GM18505 (cell line): ENCODE results near the gene IMPA2.
A peak's percentile ranks its signal among the peaks of the same experiment; 100 is the strongest.
"Not testable (repeated sequence)": the region's sequence is repeated elsewhere in the genome, so short reads cannot be mapped to it uniquely, and the experiment has no call there.

ENCODE experiments used
- ATAC-seq: cut with Tn5 transposase; IDR thresholded peaks from one replicate; pipeline ENCODE4 v1.9.1; 2021; ENCODE audit not compliant: unreplicated experiment
- POLR2A ChIP-seq: IDR thresholded peaks from 4 replicates; pipeline ENCODE4 v1.6.1; 2011; ENCODE audit warnings: borderline replicate concordance; ENCODE audit not compliant: insufficient read depth, insufficient read length; ENCODE audit errors: extremely low read depth

The IMPA2 gene

GRCh38 chr18:11981192-11981542 lies at the start of gene IMPA2:
Gene IMPA2 (plus strand): TSS chr18:11981507. CDS start chr18:11981670, 163 bp downstream.
- no peak for TF ChIP-seq POLR2A
- ATAC-seq, result peak; percentile 44

- no peak for TF ChIP-seq POLR2A
- no peak for ATAC-seq
Observed at GRCh38 chr18:11932393-11932792, 48.9 kb upstream of the IMPA2 start.

- no peak for ATAC-seq
- TF ChIP-seq POLR2A, result no peak
Observed at GRCh38 chr18:11937874-11938478, 43.3 kb upstream of the IMPA2 start.

GRCh38 chr18:11940956-11941355 lies 40.4 kb upstream of the IMPA2 start:
- TF ChIP-seq POLR2A, result no peak
- no peak for ATAC-seq

- ATAC-seq, result no peak
- TF ChIP-seq POLR2A, result no peak
Observed at GRCh38 chr18:11943551-11943950, 37.8 kb upstream of the IMPA2 start.

GRCh38 chr18:11944252-11944651 lies 37.1 kb upstream of the IMPA2 start:
- no peak for TF ChIP-seq POLR2A
- no peak for ATAC-seq

- no peak for TF ChIP-seq POLR2A
- ATAC-seq, result no peak
Observed at GRCh38 chr18:11944786-11945185, 36.5 kb upstream of the IMPA2 start.

- ATAC-seq, result not testable (repeated sequence)
Observed at GRCh38 chr18:11945834-11946659, 35.3 kb upstream of the IMPA2 start.

- ATAC-seq, result no peak
- TF ChIP-seq POLR2A, result no peak
Observed at GRCh38 chr18:11946756-11947155, 34.6 kb upstream of the IMPA2 start.

- no peak for TF ChIP-seq POLR2A
- ATAC-seq, result peak; percentile 85
Observed at GRCh38 chr18:11947214-11948191, 33.8 kb upstream of the IMPA2 start.

- no peak for ATAC-seq
- no peak for TF ChIP-seq POLR2A
Observed at GRCh38 chr18:11948852-11949523, 32.3 kb upstream of the IMPA2 start.

- no peak for TF ChIP-seq POLR2A
- ATAC-seq, result no peak
Observed at GRCh38 chr18:11950824-11951223, 30.5 kb upstream of the IMPA2 start.

GRCh38 chr18:11951390-11951851 lies 29.9 kb upstream of the IMPA2 start:
- TF ChIP-seq POLR2A, result no peak
- ATAC-seq, result no peak
